DOHH2 (cell line): ENCODE measurements around the gene PALLD.

ENCODE experiments used
- H3F3A ChIP-seq: fragments of 200-600 bp; sonication (generic), shearing (Covaris generic); 2 replicates; pipeline ENCODE4 v1.6.0; 2016; ENCODE audit warnings: antibody characterized with exemption, mild to moderate bottlenecking; ENCODE audit not compliant: control insufficient read depth, insufficient read depth
- H3K27ac ChIP-seq: fragments of 200-600 bp; sonication (generic); 2 replicates; pipeline ENCODE4 v1.5.1; 2014; ENCODE audit warnings: low read depth, mild to moderate bottlenecking, low read length, moderate library complexity
- H3K27me3 ChIP-seq: fragments of 200-600 bp; sonication (generic); 2 replicates; pipeline ENCODE4 v1.6.1; 2014; ENCODE audit warnings: mild to moderate bottlenecking, low read length, mixed read lengths; ENCODE audit not compliant: control insufficient read depth
- H3K36me3 ChIP-seq: fragments of 200-600 bp; sonication (generic); 2 replicates; pipeline ENCODE4 v1.6.1; 2014; ENCODE audit warnings: mild to moderate bottlenecking, low read length, moderate library complexity, mixed read lengths; ENCODE audit not compliant: control insufficient read depth
- H3K4me1 ChIP-seq: fragments of 200-600 bp; sonication (generic); 2 replicates; pipeline ENCODE4 v1.6.1; 2014; ENCODE audit warnings: mild to moderate bottlenecking, low read length, mixed read lengths; ENCODE audit not compliant: control insufficient read depth
- H3K4me2 ChIP-seq: fragments of 200-600 bp; sonication (generic); 2 replicates; pipeline ENCODE4 v1.6.0; 2014; ENCODE audit warnings: mild to moderate bottlenecking, low read length, moderate library complexity
- H3K4me3 ChIP-seq: fragments of 200-600 bp; sonication (generic); 2 replicates; pipeline ENCODE4 v1.5.1; 2014; ENCODE audit warnings: mild to moderate bottlenecking, low read length, mixed read lengths
- H3K79me2 ChIP-seq: fragments of 200-600 bp; sonication (generic); 2 replicates; pipeline ENCODE4 v1.6.1; 2014; ENCODE audit warnings: mild to moderate bottlenecking, low read length, mixed read lengths; ENCODE audit not compliant: control insufficient read depth
- H3K9me2 ChIP-seq: fragments of 200-600 bp; sonication (generic); replicated peaks from 2 replicates; pipeline ENCODE4 v1.6.1; 2014; ENCODE audit warnings: mild to moderate bottlenecking, low read length, mixed read lengths; ENCODE audit not compliant: control insufficient read depth
- H3K9me3 ChIP-seq: fragments of 200-600 bp; sonication (generic); 2 replicates; pipeline ENCODE4 v1.6.1; 2014; ENCODE audit warnings: antibody characterized with exemption, low read length, mixed read lengths; ENCODE audit not compliant: control insufficient read depth, insufficient read depth
- H4K20me1 ChIP-seq: fragments of 200-600 bp; sonication (generic); 2 replicates; pipeline ENCODE4 v1.6.0; 2014; ENCODE audit warnings: low read depth, mild to moderate bottlenecking, antibody characterized with exemption, low read length, moderate library complexity; ENCODE audit not compliant: control insufficient read depth, insufficient read depth
- EZH2phosphoT487 ChIP-seq: fragments of 200-600 bp; sonication (generic); IDR thresholded peaks from 2 replicates; pipeline ENCODE4 v1.6.1; 2017; ENCODE audit warnings: borderline replicate concordance, mild to moderate bottlenecking, antibody characterized with exemption, low read length, moderate library complexity, mixed read lengths
- TF ChIP-seq, protein P1 (sequence below): fragments of 200-600 bp; sonication (generic); IDR thresholded peaks from one replicate; pipeline ENCODE4 v1.5.1; 2014; ENCODE audit warnings: antibody characterized with exemption, mild to moderate bottlenecking, low read depth, low read length; ENCODE audit not compliant: poor library complexity, severe bottlenecking

Gene PALLD

DNA sequence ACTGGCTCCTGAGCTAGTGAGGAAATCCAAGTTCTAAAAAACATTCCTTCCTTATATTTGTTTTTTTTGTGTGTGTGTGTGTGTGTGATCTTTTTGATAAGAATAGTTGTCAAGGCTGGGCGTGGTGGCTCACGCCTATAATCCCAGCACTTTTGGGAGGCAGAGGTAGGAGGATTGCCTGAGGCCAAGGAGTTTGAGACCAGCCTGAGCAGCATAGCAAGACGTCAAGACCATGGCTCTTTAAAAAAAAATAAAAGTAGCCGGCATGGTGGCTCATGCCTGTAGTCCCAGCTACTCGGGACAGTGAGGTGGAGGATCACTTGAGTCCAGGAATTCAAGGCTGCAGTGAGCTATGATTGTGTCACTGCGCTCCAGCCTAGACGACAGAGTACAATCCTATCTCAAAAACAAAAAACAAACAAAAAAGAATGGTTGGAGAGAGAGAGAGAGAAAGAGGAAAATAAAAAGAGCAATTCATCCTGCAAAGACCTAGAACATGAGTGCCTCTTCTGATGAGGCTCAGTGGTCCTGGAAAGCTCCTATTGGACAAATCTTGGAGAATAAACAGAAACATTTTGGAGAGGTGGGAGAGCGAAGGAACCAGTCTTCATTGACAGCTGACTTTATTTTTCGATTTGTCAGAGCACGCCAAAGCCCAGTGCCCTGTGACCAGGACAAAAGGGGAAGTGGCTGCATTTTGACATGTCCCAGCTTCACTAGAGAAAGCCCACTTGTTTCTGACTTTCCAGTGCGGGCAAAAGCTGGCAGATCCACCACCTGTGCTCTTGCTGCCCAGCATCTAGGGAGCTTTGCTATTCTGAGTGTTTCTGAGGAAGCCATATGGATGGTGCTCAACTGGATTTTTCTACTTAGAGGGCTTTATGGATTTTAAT is 244.7 kb downstream of the PALLD start:
- Histone ChIP-seq H3K4me3 (no peak overlapping the region), H3K27ac (no peak overlapping the region), H3K9me3 (no peaks in the 10 kb centered on the region), H3F3A (no peaks in the 10 kb centered on the region), H3K4me1 (no peaks in the 10 kb centered on the region), H3K27me3 (no peaks in the 10 kb centered on the region), H3K79me2 (no peaks in the 10 kb centered on the region), H4K20me1 (no peaks in the 10 kb centered on the region), H3K4me2 (no peak overlapping the region), H3K9me2 (no peaks in the 10 kb centered on the region), H3K36me3 (no peaks in the 10 kb centered on the region)
- TF ChIP-seq EZH2phosphoT487: no peak
- TF ChIP-seq, protein P1, sequence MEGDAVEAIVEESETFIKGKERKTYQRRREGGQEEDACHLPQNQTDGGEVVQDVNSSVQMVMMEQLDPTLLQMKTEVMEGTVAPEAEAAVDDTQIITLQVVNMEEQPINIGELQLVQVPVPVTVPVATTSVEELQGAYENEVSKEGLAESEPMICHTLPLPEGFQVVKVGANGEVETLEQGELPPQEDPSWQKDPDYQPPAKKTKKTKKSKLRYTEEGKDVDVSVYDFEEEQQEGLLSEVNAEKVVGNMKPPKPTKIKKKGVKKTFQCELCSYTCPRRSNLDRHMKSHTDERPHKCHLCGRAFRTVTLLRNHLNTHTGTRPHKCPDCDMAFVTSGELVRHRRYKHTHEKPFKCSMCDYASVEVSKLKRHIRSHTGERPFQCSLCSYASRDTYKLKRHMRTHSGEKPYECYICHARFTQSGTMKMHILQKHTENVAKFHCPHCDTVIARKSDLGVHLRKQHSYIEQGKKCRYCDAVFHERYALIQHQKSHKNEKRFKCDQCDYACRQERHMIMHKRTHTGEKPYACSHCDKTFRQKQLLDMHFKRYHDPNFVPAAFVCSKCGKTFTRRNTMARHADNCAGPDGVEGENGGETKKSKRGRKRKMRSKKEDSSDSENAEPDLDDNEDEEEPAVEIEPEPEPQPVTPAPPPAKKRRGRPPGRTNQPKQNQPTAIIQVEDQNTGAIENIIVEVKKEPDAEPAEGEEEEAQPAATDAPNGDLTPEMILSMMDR: no peak

DNA sequence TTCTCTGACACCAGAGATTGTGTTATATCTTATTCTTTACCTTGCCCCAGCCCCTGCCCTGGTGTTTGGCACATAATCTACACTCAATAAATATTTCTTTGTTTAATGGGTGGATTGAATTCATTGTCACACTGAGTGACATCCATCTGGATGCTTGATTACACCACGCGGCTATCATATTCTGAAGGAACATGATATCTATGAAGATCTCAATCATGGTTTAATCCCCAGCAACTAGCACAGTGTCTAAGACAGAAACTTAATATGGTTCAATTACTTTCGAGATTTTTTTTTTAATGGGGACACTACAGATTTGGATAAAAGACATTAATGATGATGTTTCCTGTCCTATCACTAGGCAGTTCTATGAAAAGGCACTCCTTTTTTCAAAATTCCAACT is 246.3 kb downstream of the PALLD start:
- Histone ChIP-seq H3K36me3 (no peaks in the 10 kb centered on the region), H3K4me2 (no peak overlapping the region)

DNA sequence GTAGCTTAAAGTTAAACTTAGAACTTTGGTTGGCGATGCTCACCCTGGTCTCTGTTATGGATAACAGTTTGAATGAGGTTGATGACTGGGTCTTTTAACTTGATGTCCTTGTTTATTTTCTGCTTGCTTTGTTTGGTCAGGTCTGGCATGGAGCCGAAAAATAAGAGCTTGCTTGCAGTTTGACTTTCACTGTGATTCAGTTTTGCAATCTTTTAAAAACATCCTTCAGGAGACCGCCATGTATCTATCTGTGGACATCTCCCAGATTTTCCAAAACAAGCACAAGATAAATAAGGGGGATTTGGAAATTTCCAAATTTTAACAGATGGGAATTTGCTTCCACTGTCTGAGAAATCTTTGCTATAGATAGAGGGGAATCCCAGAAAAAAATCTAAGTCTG is 246.7 kb downstream of the PALLD start:
- Histone ChIP-seq H3F3A (no peaks in the 10 kb centered on the region), H4K20me1 (no peaks in the 10 kb centered on the region), H3K27ac (no peak overlapping the region), H3K27me3 (no peaks in the 10 kb centered on the region), H3K9me2 (no peaks in the 10 kb centered on the region), H3K4me3 (no peak overlapping the region), H3K4me2 (no peak overlapping the region), H3K9me3 (no peaks in the 10 kb centered on the region), H3K36me3 (no peaks in the 10 kb centered on the region), H3K4me1 (no peaks in the 10 kb centered on the region), H3K79me2 (no peaks in the 10 kb centered on the region)
- no peak for TF ChIP-seq EZH2phosphoT487
- TF ChIP-seq, protein P1: no peak

More for the DNA sequence above, 246.3 kb downstream of the PALLD start:
- H3K9me3 ChIP-seq: no peaks in the 10 kb centered on the region
- H4K20me1 ChIP-seq: no peaks in the 10 kb centered on the region
- H3K27ac ChIP-seq: no peak overlapping the region
- no peaks in the 10 kb centered on the region for H3K4me1 ChIP-seq
- TF ChIP-seq EZH2phosphoT487: no peak
- TF ChIP-seq, protein P1: no peak
- no peaks in the 10 kb centered on the region for H3F3A ChIP-seq
- no peak overlapping the region for H3K4me3 ChIP-seq
- H3K79me2 ChIP-seq: no peaks in the 10 kb centered on the region
- no peaks in the 10 kb centered on the region for H3K9me2 ChIP-seq
- no peaks in the 10 kb centered on the region for H3K27me3 ChIP-seq
